ENCODE results near the gene CITED1. TPM values are rescaled to one million over a fixed set of nuclear protein-coding genes. Genes with fewer than 3 reads are reported as not detected.

Gene CITED1
- total RNA-seq, 1 donor: not detected

DNA sequence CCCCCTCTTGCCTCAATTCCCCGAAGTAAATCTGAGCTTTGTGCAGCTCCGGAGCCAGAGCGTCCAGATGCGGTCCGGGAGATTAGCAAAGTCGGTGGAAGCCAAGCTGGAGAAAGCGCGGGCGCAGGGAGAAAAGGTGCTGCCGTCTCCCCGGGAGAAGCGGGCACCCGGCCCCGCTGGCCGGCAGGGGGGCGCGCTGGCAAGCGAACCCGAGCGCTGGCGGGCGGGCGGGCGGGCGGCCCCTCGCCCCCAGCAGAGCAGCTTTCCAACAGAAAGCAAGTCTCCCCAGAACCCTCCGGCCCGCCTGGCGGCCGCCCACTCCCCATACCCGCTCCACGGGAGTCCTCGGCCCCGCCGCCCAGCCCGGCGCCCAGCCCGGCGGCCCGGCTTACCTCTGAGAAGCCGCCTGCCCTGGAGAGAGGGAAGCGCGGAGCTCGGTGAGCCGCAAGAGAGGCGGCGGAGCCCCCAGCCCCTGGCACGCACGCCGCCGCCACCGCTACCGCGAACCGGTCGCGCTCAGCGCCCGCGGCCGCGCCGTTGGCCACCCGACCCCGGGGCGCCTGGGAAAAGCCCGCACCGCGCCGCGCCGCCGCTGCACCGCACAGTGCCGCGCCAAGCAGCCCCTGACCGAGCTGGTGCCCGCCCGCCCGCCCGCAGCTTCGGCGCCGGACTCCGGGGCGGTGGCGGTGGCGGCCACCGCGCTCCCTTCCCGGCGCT, 529 bp upstream of the CITED1 start:
- peak overlapping the region; percentile 72 for H2AFZ ChIP-seq (ENCODE audit: low read length)
- peaks cover 2% of the 10 kb centered on the region for H4K20me1 ChIP-seq (ENCODE audit: insufficient read depth, low read length)
- H3K4me3 ChIP-seq (ENCODE audit: insufficient read depth, low read length): peak overlapping the region; percentile 68
- H3K4me1 ChIP-seq (ENCODE audit: insufficient read depth, low read length): peaks cover 9% of the 10 kb centered on the region
- DNase-seq (ENCODE audit: insufficient read length, low spot score, missing footprints): peak; percentile 78
- no peak overlapping the region for H3K27ac ChIP-seq (ENCODE audit: low read depth, low read length)
- no peaks in the 10 kb centered on the region for H3K36me3 ChIP-seq (ENCODE audit: insufficient read depth, low read length)
- TF ChIP-seq, protein P1, sequence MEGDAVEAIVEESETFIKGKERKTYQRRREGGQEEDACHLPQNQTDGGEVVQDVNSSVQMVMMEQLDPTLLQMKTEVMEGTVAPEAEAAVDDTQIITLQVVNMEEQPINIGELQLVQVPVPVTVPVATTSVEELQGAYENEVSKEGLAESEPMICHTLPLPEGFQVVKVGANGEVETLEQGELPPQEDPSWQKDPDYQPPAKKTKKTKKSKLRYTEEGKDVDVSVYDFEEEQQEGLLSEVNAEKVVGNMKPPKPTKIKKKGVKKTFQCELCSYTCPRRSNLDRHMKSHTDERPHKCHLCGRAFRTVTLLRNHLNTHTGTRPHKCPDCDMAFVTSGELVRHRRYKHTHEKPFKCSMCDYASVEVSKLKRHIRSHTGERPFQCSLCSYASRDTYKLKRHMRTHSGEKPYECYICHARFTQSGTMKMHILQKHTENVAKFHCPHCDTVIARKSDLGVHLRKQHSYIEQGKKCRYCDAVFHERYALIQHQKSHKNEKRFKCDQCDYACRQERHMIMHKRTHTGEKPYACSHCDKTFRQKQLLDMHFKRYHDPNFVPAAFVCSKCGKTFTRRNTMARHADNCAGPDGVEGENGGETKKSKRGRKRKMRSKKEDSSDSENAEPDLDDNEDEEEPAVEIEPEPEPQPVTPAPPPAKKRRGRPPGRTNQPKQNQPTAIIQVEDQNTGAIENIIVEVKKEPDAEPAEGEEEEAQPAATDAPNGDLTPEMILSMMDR (IDR thresholded peaks at IDR 0.05; ENCODE audit: extremely low read depth, low read depth, low read length): no peak
- no peaks in the 10 kb centered on the region for H3K79me2 ChIP-seq (ENCODE audit: insufficient read depth, low read length)
- peak overlapping the region; percentile 59 for H3K4me2 ChIP-seq (ENCODE audit: insufficient read depth, low read length)
- no peaks in the 10 kb centered on the region for H3K9me3 ChIP-seq (ENCODE audit: low read depth, low read length)
- H3K27me3 ChIP-seq (ENCODE audit: insufficient read depth, low read length): peaks cover 91% of the 10 kb centered on the region

DNA sequence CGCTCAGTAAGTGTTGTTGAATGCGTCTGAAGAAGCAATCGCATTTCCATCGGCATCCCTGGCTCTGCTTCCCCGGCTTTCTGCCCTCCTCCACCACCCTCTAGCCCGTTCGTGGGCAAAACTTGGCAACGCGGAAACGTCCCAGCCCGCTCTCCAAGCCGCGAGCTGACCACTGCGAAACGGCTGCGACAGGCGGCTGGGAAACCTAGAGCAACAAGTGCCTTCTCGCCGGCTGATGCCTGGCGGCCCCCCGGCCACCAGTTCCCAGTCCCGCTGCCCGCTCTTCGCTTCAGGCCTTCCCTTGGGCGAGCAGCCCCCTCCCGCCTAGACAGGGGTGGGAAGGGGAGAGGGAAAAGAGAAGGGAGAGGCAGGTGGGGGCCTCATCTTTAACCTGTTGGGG, 837 bp downstream of the CITED1 start:
- Histone ChIP-seq H3K27me3 (ENCODE audit: insufficient read depth, low read length) (peaks cover 94% of the 10 kb centered on the region), H3K4me1 (ENCODE audit: insufficient read depth, low read length) (peaks cover 9% of the 10 kb centered on the region), H3K9me3 (ENCODE audit: low read depth, low read length) (no peaks in the 10 kb centered on the region), H3K36me3 (ENCODE audit: insufficient read depth, low read length) (no peaks in the 10 kb centered on the region), H3K27ac (ENCODE audit: low read depth, low read length) (no peak overlapping the region), H3K4me3 (ENCODE audit: insufficient read depth, low read length) (peak overlapping the region; percentile 56), H2AFZ (ENCODE audit: low read length) (peak overlapping the region; percentile 22), H3K4me2 (ENCODE audit: insufficient read depth, low read length) (peak overlapping the region; percentile 59), H3K79me2 (ENCODE audit: insufficient read depth, low read length) (no peaks in the 10 kb centered on the region), H4K20me1 (ENCODE audit: insufficient read depth, low read length) (peaks cover under 1% of the 10 kb centered on the region)
- DNase-seq (ENCODE audit: insufficient read length, low spot score, missing footprints): peak; percentile 92
- TF ChIP-seq, protein P1 (IDR thresholded peaks at IDR 0.05; ENCODE audit: extremely low read depth, low read depth, low read length): no peak

DNA sequence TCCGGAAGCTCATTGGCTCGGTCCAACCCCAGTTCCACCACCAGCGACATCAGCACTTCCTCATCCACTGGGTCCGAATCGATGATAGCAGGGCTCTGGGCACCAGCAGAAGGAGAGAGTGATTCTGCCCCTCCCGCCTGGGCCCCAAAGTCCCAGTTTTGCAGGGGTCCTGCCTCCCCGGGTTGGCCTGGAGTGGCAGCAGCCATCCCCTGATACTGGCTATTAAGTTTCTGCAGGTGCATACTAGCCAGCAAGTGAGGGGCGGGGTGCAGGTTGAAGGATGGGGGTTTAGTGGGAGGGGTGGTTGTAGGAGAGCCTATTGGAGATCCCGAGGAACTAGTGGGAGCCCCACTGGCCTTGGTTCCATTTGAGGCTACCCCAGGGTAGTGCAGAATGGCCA, 3.9 kb downstream of the CITED1 start:
- H3K27me3 ChIP-seq (ENCODE audit: insufficient read depth, low read length): peaks cover 93% of the 10 kb centered on the region

More for the DNA sequence above, 3.9 kb downstream of the CITED1 start:
- Histone ChIP-seq H3K36me3 (ENCODE audit: insufficient read depth, low read length) (no peaks in the 10 kb centered on the region), H3K4me1 (ENCODE audit: insufficient read depth, low read length) (peaks cover 9% of the 10 kb centered on the region), H3K9me3 (ENCODE audit: low read depth, low read length) (no peaks in the 10 kb centered on the region), H2AFZ (ENCODE audit: low read length) (no peak overlapping the region), H3K4me3 (ENCODE audit: insufficient read depth, low read length) (no peak overlapping the region), H3K79me2 (ENCODE audit: insufficient read depth, low read length) (no peaks in the 10 kb centered on the region), H3K4me2 (ENCODE audit: insufficient read depth, low read length) (no peak overlapping the region), H3K27ac (ENCODE audit: low read depth, low read length) (no peak overlapping the region), H4K20me1 (ENCODE audit: insufficient read depth, low read length) (no peaks in the 10 kb centered on the region)
- peak; percentile 65 for DNase-seq (ENCODE audit: insufficient read length, low spot score, missing footprints)
- TF ChIP-seq, protein P1 (IDR thresholded peaks at IDR 0.05; ENCODE audit: extremely low read depth, low read depth, low read length): no peak

All from osteoblast (primary cell).